ENCODE data around the gene SFTPD. TPM values are rescaled to one million over a fixed set of nuclear protein-coding genes. Genes with fewer than 3 reads are reported as not detected.
"Not testable (repeated sequence)": the region's sequence is repeated elsewhere in the genome, so short reads cannot be mapped to it uniquely, and the experiment has no call there.

Gene SFTPD
- total RNA-seq, result not detected

DNA sequence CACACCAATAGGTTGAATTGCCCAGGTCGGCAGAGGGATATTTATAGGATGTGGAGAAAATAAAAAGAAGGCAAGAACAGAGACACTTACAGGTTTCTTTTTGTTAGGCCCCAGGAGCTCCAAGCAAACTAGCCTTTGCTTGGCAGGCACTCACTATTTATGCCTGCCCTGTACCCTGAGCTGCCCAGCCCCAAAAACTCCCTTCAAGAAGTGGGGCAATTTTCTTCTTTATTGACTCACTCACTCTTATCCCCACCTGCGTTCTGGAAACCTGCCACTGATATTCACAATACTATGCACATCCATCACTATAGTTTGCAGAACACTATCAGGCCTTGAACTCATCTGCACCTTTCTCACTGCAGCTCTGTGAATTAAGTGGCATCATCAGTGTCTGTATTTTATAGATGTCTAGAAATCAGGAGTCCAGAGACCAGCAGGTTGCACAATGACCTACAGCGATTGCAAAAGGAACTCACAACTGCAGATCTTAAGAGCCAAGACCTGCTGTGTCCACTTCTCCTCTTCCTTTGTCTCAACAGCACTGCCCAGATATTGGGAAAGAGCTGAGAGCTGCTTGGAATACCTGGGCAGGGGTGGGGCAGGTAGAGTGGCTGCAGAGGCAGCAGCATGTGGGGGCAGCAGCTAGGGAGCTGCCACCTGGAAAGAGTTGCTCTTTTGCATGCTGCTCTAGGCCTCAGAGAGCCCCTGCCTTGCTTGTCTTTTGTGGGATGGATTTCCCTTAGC, at the start of gene SFTPD:
Gene SFTPD, minus strand, starts transcription at position 130 of the 747 bp plus-strand sequence. CDS start 2,446 bp downstream, outside the sequence.
- Mint-ChIP-seq H3K36me3 (ENCODE audit: low read depth) (peaks cover 2% of the 10 kb centered on the region), H3K4me3 (no peak within 1 kb of the TSS), H3K4me1 (ENCODE audit: low read depth) (no peaks in the 10 kb centered on the region), H3K27me3 (peaks cover 3% of the 10 kb centered on the region), H3K27ac (no peak within 1 kb of the TSS), H3K9me3 (peaks cover 9% of the 10 kb centered on the region)
- ATAC-seq, result no peak
- TF ChIP-seq, protein P1, sequence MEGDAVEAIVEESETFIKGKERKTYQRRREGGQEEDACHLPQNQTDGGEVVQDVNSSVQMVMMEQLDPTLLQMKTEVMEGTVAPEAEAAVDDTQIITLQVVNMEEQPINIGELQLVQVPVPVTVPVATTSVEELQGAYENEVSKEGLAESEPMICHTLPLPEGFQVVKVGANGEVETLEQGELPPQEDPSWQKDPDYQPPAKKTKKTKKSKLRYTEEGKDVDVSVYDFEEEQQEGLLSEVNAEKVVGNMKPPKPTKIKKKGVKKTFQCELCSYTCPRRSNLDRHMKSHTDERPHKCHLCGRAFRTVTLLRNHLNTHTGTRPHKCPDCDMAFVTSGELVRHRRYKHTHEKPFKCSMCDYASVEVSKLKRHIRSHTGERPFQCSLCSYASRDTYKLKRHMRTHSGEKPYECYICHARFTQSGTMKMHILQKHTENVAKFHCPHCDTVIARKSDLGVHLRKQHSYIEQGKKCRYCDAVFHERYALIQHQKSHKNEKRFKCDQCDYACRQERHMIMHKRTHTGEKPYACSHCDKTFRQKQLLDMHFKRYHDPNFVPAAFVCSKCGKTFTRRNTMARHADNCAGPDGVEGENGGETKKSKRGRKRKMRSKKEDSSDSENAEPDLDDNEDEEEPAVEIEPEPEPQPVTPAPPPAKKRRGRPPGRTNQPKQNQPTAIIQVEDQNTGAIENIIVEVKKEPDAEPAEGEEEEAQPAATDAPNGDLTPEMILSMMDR (IDR thresholded peaks at IDR 0.05), result no peak
- DNase-seq, result no peak
- intact Hi-C loops (cut with micrococcal nuclease), result no loop called here
- POLR2A ChIA-PET, result no interaction called here
- CTCF ChIA-PET, result interaction anchor here (1.2 kb wide), 1 partner anchor 10 kb away, joined by 5 read pairs; no protein-coding TSS in a partner anchor

DNA sequence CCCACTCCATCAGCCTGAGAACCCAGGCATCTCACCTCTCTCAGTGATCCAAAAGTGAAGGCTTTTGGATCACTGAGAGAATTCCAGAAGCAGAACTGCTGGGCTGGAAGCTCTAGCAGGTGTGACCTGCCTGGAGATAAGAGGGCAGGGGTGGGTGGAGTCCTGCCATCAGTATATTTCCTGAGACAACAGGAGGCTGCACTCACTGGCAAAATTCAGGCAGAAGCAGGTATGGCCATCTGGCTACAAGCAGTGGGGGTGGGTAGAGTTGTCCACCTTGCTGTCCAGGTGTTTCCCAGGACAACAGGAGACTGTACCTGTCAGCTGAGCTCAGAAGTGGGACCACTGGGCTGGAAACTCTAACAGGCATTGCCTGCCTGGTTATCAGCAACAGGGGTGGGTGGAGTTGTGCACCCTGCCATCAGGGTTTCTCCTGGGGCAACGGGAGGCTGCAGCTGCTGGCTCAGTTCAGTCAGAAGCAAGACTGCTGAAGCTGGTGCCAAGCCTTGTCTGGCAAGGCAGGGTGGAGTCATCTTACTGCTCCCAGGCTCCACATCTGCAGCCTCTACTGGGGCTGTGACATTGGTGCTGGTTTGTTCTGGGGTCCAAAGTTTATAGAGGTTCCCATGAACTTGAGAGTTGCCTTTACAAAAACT, 47.2 kb upstream of the SFTPD start:
- DNase-seq, result no peak
- peaks cover 5% of the 10 kb centered on the region for H3K9me3 Mint-ChIP-seq
- intact Hi-C loops (cut with micrococcal nuclease), result no loop called here
- no peak overlapping the region for H3K4me3 Mint-ChIP-seq
- ChIA-PET POLR2A (no interaction called here), CTCF (no interaction called here)
- no peak for ATAC-seq
- TF ChIP-seq, protein P1 (IDR thresholded peaks at IDR 0.05), result no peak
- H3K27ac Mint-ChIP-seq, result no peak overlapping the region
- no peaks in the 10 kb centered on the region for H3K4me1 Mint-ChIP-seq (ENCODE audit: low read depth)
- H3K36me3 Mint-ChIP-seq (ENCODE audit: low read depth), result no peaks in the 10 kb centered on the region
- H3K27me3 Mint-ChIP-seq, result peaks cover 16% of the 10 kb centered on the region

GRCh38 chr10:79994556-79994955, 45.7 kb upstream of the SFTPD start:
- Mint-ChIP-seq H3K27me3 (peaks cover 10% of the 10 kb centered on the region), H3K27ac (no peak overlapping the region), H3K36me3 (ENCODE audit: low read depth) (no peaks in the 10 kb centered on the region), H3K4me1 (ENCODE audit: low read depth) (no peaks in the 10 kb centered on the region), H3K4me3 (no peak overlapping the region), H3K9me3 (peaks cover 15% of the 10 kb centered on the region)
- DNase-seq, result no peak
- ChIA-PET CTCF (interaction anchor here (1.6 kb wide), 1 partner anchor 52 kb away, joined by 4 read pairs; no protein-coding TSS in a partner anchor), POLR2A (no interaction called here)
- intact Hi-C loops (cut with micrococcal nuclease), result no loop called here
- TF ChIP-seq, protein P1 (IDR thresholded peaks at IDR 0.05), result no peak
- no peak for ATAC-seq

DNA sequence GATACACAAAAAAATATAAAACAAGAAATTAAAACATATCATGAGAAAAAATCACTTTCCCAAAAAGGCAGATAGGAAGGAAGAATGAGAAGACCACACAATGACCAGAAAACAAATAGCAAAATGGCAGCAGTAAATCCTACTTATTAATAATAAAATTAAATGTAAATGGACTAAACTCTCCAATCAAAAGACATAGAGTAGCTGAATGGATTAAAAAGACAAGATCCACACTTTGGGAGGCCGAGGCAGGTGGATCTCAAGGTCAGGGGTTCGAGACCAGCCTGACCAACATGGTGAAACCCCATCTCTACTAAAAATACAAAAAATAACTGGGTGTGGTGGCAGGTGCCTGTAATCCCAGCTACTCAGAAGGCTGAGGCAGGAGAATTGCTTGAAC, 39.3 kb upstream of the SFTPD start:
- ATAC-seq; H3K36me3 Mint-ChIP-seq (ENCODE audit: low read depth); POLR2A ChIA-PET; H3K4me3 Mint-ChIP-seq; CTCF ChIA-PET; DNase-seq; intact Hi-C loops (cut with micrococcal nuclease); H3K27ac Mint-ChIP-seq: not testable (repeated sequence)
- Mint-ChIP-seq H3K27me3 (peaks cover 30% of the 10 kb centered on the region), H3K9me3 (peaks cover 20% of the 10 kb centered on the region), H3K4me1 (ENCODE audit: low read depth) (peaks cover 24% of the 10 kb centered on the region)

- ATAC-seq; intact Hi-C loops (cut with micrococcal nuclease); DNase-seq; CTCF ChIA-PET; H3K36me3 Mint-ChIP-seq (ENCODE audit: low read depth); H3K27ac Mint-ChIP-seq; H3K4me3 Mint-ChIP-seq: not testable (repeated sequence)
- peaks cover 18% of the 10 kb centered on the region for H3K9me3 Mint-ChIP-seq
- H3K27me3 Mint-ChIP-seq, result peaks cover 37% of the 10 kb centered on the region
- POLR2A ChIA-PET, result interaction anchor here (0.6 kb wide), 1 partner anchor 1532 kb away, joined by 3 read pairs; no protein-coding TSS in a partner anchor
- peaks cover 24% of the 10 kb centered on the region for H3K4me1 Mint-ChIP-seq (ENCODE audit: low read depth)
Observed at GRCh38 chr10:79986661-79987060, 37.8 kb upstream of the SFTPD start.
